ENCODE measurements around the gene TNIP3.

TNIP3 gene

DNA sequence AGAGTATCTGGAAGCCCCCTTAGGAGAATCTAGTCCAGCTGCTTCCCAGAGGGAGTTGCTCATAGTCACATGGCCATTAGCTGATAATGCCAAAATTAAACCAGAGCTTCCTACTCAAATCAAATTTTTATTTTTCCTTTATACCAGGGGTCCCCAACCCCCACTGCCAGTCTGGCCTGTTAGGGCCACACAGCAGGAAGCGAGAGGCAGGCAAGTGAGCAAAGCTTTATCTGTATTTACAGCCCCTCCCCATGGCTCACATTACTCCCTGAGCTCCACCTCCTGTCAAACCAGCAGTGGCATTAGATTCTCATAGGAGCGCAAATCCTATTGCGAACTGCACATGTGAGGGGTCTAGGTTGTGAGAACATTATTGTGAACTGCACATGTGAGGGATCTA, 19.2 kb upstream of the TNIP3 start:
- TF ChIP-seq POLR2AphosphoS5 (IDR thresholded peaks at IDR 0.05; ENCODE audit: low read depth, low read length) (no peak), FOXP2 (optimal IDR thresholded peaks at IDR 0.05; ENCODE audit: borderline replicate concordance, extremely low read depth, extremely low read length, insufficient read depth) (no peak), SIN3A (IDR thresholded peaks at IDR 0.05; ENCODE audit: borderline replicate concordance, insufficient read depth, low read length) (no peak), REST (IDR thresholded peaks at IDR 0.05; ENCODE audit: insufficient read depth in 1 of 2, low read depth in 2 of 2, low read length in 2 of 2) (no peak), TAF1 (IDR thresholded peaks at IDR 0.05; ENCODE audit: borderline replicate concordance, insufficient read depth, low read length) (no peak)

DNA sequence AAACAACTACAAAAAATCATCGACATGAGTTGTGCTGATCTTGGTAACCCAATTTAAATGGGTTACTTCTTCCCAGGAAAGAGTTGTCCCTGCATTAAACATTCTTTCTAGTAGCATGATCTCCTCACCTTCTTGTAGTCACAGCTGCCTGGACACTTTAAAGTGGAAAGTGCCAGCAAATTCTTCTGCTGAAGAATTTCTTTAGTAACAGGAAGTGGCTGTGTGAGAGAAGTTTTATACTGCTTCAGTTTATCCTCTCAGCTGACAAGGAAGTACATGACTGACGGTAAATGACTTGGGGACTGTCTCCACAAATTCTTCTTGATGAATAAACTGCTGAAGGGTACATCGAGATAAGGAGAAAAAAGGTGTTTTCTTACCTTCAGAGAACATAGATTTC, 18.2 kb upstream of the TNIP3 start:
- no peak for TF ChIP-seq POLR2AphosphoS5 (IDR thresholded peaks at IDR 0.05; ENCODE audit: low read depth, low read length)

- TF ChIP-seq REST (IDR thresholded peaks at IDR 0.05; ENCODE audit: insufficient read depth in 1 of 2, low read depth in 2 of 2, low read length in 2 of 2), result no peak
Observed at GRCh38 chr4:121181493-121181892, 17.4 kb upstream of the TNIP3 start.

DNA sequence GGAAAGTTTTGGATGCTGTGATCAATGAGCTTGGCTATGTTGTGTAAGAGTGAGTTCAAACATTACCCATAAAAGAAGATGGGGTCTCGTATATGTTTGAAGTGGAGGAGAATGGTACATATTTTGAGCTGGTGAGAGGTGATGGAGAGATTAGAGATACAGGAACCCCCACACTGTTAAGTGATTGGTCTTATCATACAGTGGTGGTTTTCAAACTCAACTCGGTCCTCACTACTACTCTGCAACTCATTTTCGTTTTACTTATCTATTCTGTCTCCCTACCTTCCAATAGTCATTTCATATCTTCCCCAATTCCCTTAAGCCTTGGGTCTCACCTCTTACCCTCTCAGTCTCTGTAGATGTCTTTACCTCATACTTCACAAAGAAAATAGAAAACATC, 16.4 kb upstream of the TNIP3 start:
- TF ChIP-seq SIN3A (IDR thresholded peaks at IDR 0.05; ENCODE audit: borderline replicate concordance, insufficient read depth, low read length), result no peak
- TF ChIP-seq POLR2AphosphoS5 (IDR thresholded peaks at IDR 0.05; ENCODE audit: low read depth, low read length), result no peak
- TF ChIP-seq REST (IDR thresholded peaks at IDR 0.05; ENCODE audit: insufficient read depth in 1 of 2, low read depth in 2 of 2, low read length in 2 of 2), result no peak
- TF ChIP-seq TAF1 (IDR thresholded peaks at IDR 0.05; ENCODE audit: borderline replicate concordance, insufficient read depth, low read length), result no peak
- TF ChIP-seq FOXP2 (optimal IDR thresholded peaks at IDR 0.05; ENCODE audit: borderline replicate concordance, extremely low read depth, extremely low read length, insufficient read depth), result no peak

DNA sequence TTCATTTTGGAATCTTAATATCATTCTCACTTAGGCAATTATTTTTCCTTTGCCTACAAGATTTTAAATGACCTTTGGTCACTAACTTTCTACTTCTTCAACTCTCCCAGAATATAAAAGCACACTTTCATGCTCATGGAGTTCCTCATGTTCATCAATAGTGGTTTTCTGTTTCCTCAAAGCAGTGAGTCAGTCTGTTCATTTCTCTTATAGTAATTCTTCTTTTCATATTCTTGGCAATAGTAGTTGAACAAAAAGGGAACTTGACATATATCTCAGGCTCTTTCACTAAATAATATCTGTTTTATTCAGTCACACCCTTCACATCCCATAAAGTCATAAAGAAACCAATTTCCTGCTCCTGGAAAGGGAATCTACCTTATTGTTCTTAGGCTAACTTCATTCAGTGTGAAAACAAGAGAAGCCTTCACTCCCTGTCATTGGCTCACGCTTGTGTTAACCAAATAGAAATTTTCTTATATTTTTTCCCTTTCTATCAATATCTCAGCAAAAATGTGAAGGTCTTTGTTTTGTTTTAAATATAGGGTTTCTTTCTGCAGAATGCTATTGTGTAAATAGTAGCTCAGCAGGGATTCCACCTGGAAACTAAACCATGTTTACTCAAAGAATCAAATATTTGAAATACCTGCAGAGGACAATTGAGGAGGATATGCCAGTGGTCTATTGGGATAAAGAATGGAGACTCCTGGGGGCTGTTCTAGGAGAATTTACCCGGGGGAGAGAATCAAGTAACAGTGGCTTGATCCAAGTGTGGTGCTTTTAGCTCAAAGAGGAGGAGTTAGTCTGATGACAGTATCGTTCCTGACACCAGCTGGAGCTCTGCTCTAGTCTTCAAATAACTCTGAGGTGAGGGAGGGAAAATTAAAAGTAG, 13.4 kb upstream of the TNIP3 start:
- TF ChIP-seq REST (IDR thresholded peaks at IDR 0.05; ENCODE audit: insufficient read depth in 1 of 2, low read depth in 2 of 2, low read length in 2 of 2) (no peak), TAF1 (IDR thresholded peaks at IDR 0.05; ENCODE audit: borderline replicate concordance, insufficient read depth, low read length) (no peak), POLR2AphosphoS5 (IDR thresholded peaks at IDR 0.05; ENCODE audit: low read depth, low read length) (no peak), FOXP2 (optimal IDR thresholded peaks at IDR 0.05; ENCODE audit: borderline replicate concordance, extremely low read depth, extremely low read length, insufficient read depth) (no peak), SIN3A (IDR thresholded peaks at IDR 0.05; ENCODE audit: borderline replicate concordance, insufficient read depth, low read length) (no peak)

Measured in PFSK-1 (cell line).